COLO668 (cell line): ENCODE measurements around the gene ACSS3.

Experiments
- DNase-seq: peaks from one replicate; lab custom pipeline; 2025; ENCODE audit not compliant: unreplicated experiment; lab: John Stamatoyannopoulos, UW

Gene ACSS3

GRCh38 chr12:81294325-81295190 lies 216.7 kb downstream of the ACSS3 start:
- no peak for DNase-seq

DNA sequence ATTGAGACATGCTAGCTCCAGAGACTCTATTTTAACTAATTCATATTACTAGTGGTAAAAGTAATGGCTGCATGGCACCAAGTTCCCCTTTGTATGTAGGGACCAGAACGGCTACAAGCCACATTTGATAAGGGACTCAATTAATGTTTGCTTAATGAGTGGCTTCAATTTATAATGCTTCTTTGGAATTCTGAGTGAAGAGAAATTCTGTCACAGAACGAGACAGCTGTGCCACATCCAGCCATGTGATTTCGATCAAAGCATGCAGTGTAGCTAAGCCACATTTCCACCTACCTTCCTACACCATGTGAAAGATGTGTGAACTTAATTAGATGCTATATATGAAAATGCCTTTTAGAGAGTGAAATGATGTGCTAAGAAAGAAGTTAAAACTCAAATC lies 217.4 kb downstream of the ACSS3 start:
- no peak for DNase-seq

DNA sequence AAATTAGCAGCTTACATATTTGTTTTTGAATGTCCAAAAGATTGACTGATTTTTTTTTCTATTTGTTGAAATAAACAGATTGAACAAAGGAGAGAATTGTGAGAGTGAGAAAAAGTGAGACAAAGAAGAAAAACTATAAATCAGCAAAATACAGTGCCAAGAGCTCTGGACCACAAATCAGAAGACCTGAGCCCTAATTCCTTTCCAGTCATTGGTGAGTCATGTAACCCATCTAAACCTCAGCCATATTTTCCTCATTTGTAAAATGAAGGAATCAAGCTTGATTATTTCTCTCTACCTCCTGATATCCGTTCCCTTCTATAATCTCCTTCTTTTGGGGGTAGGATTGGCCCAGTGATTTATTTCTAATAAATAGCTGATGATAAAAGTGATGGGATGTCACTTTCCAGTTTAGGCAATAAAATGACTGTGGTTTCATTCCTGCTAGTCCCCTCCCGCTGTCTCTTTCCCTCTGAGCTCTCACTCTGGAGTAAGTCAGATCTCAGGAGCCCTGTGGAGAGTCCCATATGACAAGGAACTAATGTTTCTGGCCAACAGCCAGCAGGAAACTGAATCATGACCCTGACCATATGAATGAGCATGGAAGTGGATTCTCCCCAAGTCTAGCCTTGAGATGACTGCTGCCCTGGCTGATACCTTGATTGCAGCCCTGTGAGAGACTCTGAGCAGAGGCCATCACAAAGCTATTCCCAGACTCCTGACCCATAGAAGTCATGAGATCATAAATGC lies 218.9 kb downstream of the ACSS3 start:
- DNase-seq: no peak

DNA sequence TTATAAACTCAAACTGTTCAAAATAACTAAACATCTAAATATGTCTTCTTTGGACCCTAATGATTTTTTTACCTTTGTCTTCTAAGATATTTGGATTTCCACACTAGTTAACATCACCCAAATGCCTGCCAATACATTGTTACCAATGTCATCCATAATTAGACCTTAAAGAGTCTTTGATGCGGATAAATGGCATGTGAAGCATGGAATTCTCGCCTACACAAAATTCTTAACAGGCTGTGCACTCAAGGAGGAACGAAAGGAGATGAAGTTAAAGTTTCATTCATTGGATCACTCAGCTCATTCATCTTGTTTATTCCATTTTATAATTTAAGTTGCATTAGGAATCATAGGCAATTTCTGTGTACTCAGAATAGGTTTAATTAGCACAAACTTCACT lies 219.7 kb downstream of the ACSS3 start:
- DNase-seq: no peak

GRCh38 chr12:81300454-81300853 lies 222.6 kb downstream of the ACSS3 start:
- DNase-seq: no peak

DNA sequence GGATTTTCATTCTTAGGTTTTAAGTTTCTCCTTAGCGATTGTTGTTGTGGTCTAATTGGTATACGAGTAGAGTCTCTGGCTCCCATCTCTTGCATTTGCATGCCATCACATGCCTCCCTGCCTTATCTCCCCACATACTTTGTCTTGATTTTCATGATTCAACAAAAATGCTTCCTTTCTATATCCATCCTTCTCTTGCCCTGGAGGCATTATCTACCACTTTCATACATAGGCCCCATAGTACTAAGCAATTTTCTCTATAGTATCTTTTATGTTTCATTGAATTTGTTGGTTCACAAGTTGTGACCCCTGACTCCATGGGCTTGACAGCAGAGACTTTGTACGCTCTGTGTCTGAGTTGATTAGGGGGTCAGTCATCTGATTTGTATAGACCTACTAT lies 226.1 kb downstream of the ACSS3 start:
- no peak for DNase-seq
